ENCODE results near the gene PLEKHM3.

PLEKHM3 gene

GRCh38 chr2:207970826-207971180, 54.5 kb downstream of the PLEKHM3 start:
- TF ChIP-seq, protein P1, sequence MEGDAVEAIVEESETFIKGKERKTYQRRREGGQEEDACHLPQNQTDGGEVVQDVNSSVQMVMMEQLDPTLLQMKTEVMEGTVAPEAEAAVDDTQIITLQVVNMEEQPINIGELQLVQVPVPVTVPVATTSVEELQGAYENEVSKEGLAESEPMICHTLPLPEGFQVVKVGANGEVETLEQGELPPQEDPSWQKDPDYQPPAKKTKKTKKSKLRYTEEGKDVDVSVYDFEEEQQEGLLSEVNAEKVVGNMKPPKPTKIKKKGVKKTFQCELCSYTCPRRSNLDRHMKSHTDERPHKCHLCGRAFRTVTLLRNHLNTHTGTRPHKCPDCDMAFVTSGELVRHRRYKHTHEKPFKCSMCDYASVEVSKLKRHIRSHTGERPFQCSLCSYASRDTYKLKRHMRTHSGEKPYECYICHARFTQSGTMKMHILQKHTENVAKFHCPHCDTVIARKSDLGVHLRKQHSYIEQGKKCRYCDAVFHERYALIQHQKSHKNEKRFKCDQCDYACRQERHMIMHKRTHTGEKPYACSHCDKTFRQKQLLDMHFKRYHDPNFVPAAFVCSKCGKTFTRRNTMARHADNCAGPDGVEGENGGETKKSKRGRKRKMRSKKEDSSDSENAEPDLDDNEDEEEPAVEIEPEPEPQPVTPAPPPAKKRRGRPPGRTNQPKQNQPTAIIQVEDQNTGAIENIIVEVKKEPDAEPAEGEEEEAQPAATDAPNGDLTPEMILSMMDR (IDR thresholded peaks at IDR 0.05; ENCODE audit: low read depth, low read length): no peak
- no peak for TF ChIP-seq MAX (IDR thresholded peaks at IDR 0.05; ENCODE audit: low read depth, low read length)
- no peak for TF ChIP-seq MYC (IDR thresholded peaks at IDR 0.05; ENCODE audit: low read depth, low read length)
- no peak for TF ChIP-seq POLR2A (IDR thresholded peaks at IDR 0.05; ENCODE audit: extremely low read depth, insufficient read length)
- H3K4me3 ChIP-seq (ENCODE audit: low read depth, low read length): no peak overlapping the region
- DNase-seq (ENCODE audit: low read depth): no peak

DNA sequence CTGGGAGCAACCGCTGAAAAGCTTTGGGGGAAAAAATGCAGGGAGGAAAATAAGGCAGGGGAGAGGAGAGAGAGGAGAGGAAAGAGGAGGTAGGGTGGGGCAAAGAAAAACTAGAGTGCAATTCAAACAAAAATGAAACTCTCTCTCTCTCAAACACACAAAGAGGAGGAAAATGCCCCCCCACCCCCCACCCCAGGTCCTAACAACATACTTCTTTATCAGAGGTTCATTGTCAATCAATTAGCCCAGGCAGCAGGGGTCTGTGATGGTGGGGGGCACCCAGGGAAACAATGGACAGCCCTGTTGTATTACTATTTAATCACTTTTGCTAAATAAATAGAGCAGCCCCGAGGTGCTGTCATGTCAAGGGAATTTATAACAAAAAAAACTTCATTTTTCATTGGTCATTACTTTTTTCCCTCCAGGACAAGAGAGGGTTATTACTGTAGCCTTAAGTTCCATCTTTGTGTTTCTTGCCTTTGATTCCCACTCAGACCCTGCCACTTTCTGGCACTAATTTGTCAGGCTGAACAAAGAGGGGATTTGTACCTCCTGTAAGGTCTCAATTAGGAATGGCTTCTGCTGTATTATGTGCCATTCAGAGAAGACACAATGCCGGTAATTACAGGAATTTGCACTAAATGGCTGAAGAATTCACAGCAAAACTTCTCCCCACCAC, 55.0 kb downstream of the PLEKHM3 start:
- no peak overlapping the region for H3K4me3 ChIP-seq (ENCODE audit: low read depth, low read length)
- TF ChIP-seq POLR2A (IDR thresholded peaks at IDR 0.05; ENCODE audit: extremely low read depth, insufficient read length): no peak
- TF ChIP-seq MYC (IDR thresholded peaks at IDR 0.05; ENCODE audit: low read depth, low read length): no peak
- no peak for TF ChIP-seq MAX (IDR thresholded peaks at IDR 0.05; ENCODE audit: low read depth, low read length)
- TF ChIP-seq, protein P1 (IDR thresholded peaks at IDR 0.05; ENCODE audit: low read depth, low read length): no peak
- no peak for DNase-seq (ENCODE audit: low read depth)

DNA sequence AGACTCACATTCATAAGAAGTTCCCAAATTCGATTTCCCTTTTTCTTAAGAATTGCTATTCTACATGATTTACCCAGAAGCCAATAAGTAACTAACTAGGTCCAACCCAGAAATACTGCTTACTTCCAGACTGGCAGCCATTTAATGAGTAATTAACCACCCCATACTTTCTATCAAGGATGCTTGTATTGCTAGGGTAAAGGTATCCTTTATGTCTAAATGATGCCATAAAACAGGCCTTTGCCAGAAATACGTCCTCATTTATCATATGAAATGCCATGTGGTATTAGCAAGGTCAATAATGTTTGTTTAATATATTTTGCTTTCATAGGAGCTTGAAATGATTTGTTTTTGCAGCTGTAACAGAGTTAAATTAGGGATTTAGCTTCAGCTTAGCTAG, 56.1 kb downstream of the PLEKHM3 start:
- no peak for DNase-seq (ENCODE audit: low read depth)
- no peak overlapping the region for H3K4me3 ChIP-seq (ENCODE audit: low read depth, low read length)
- TF ChIP-seq MAX (IDR thresholded peaks at IDR 0.05; ENCODE audit: low read depth, low read length) (no peak), POLR2A (IDR thresholded peaks at IDR 0.05; ENCODE audit: extremely low read depth, insufficient read length) (no peak), MYC (IDR thresholded peaks at IDR 0.05; ENCODE audit: low read depth, low read length) (no peak)
- TF ChIP-seq, protein P1 (IDR thresholded peaks at IDR 0.05; ENCODE audit: low read depth, low read length): no peak

DNA sequence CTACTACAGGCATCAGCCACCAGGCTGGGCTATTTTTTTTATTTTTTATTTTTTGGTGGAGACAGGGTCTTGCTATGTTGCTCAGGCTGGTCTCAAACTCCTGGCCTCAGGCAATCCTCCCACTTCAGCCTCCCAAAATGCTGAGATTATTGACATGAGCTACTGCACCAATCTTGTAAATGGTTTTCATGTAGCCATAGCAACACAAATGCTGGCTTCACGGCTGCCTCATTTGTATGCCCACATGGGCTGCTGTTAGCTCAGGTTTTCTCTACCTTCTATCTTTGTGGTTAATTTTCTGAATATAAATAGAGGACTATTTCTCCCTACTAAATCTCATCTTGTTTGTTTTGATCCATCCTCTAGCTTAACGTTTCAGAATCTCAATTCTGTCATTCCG, 58.2 kb downstream of the PLEKHM3 start:
- no peak for TF ChIP-seq POLR2A (IDR thresholded peaks at IDR 0.05; ENCODE audit: extremely low read depth, insufficient read length)
- TF ChIP-seq, protein P1 (IDR thresholded peaks at IDR 0.05; ENCODE audit: low read depth, low read length): no peak
- TF ChIP-seq MYC (IDR thresholded peaks at IDR 0.05; ENCODE audit: low read depth, low read length): no peak
- no peak for TF ChIP-seq MAX (IDR thresholded peaks at IDR 0.05; ENCODE audit: low read depth, low read length)
- DNase-seq (ENCODE audit: low read depth): no peak
- H3K4me3 ChIP-seq (ENCODE audit: low read depth, low read length): no peak overlapping the region

DNA sequence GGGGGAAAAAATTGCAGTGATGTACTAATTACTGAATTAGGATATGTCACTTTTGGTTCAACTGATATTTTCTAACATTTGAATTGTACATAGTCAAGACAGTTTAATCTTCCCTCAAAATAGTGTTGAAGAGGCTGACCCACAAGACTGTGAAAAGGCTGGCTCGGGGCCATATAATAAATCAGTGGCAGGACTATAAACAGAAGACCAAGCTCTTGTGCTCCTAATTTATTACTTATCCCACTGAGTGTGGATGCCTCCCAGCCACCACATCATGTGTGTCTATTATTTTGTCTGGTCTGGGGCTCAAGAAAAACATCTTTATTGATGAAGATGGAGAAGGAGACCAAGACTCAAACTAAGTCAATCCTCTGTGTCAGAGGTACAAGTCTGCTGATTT, 64.4 kb downstream of the PLEKHM3 start:
- TF ChIP-seq MYC (IDR thresholded peaks at IDR 0.05; ENCODE audit: low read depth, low read length) (no peak), MAX (IDR thresholded peaks at IDR 0.05; ENCODE audit: low read depth, low read length) (no peak), POLR2A (IDR thresholded peaks at IDR 0.05; ENCODE audit: extremely low read depth, insufficient read length) (no peak)
- TF ChIP-seq, protein P1 (IDR thresholded peaks at IDR 0.05; ENCODE audit: low read depth, low read length): no peak
- no peak for DNase-seq (ENCODE audit: low read depth)
- no peak overlapping the region for H3K4me3 ChIP-seq (ENCODE audit: low read depth, low read length)
